22Rv1 (cell line): Measurements from ENCODE around the gene LEMD3.

Experiments used
- ZFX ChIP-seq: fragments of 450-650 bp; IDR thresholded peaks from 2 replicates; pipeline ENCODE4 v1.6.1; 2017; ENCODE audit warnings: antibody characterized with exemption, borderline replicate concordance
- TF ChIP-seq, protein P1 (sequence below): fragments of 450-650 bp; IDR thresholded peaks from 2 replicates; pipeline ENCODE4 v1.5.1; 2017; ENCODE audit warnings: mild to moderate bottlenecking

GRCh38 chr12:65155784-65156183, 13.6 kb upstream of the LEMD3 start:
- TF ChIP-seq, protein P1, sequence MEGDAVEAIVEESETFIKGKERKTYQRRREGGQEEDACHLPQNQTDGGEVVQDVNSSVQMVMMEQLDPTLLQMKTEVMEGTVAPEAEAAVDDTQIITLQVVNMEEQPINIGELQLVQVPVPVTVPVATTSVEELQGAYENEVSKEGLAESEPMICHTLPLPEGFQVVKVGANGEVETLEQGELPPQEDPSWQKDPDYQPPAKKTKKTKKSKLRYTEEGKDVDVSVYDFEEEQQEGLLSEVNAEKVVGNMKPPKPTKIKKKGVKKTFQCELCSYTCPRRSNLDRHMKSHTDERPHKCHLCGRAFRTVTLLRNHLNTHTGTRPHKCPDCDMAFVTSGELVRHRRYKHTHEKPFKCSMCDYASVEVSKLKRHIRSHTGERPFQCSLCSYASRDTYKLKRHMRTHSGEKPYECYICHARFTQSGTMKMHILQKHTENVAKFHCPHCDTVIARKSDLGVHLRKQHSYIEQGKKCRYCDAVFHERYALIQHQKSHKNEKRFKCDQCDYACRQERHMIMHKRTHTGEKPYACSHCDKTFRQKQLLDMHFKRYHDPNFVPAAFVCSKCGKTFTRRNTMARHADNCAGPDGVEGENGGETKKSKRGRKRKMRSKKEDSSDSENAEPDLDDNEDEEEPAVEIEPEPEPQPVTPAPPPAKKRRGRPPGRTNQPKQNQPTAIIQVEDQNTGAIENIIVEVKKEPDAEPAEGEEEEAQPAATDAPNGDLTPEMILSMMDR = no peak
- TF ChIP-seq ZFX = no peak
